Ovary (tissue), 9 donors: ENCODE data around the gene DPH7. TPM values are rescaled to one million over a fixed set of nuclear protein-coding genes. Genes with fewer than 3 reads are reported as not detected.
"Not testable (repeated sequence)": the region's sequence is repeated elsewhere in the genome, so short reads cannot be mapped to it uniquely, and the experiment has no call there.

Experiments used
- DNase-seq, 5 donors: peaks; one replicate each; pipeline ENCODE4 v3.0.0-alpha.2; 2019 to 2020
- H3K27ac ChIP-seq, 2 donors: fragments of 200-600 bp; one replicate each; pipeline versions ENCODE4 v1.5.1 to v1.8.0; 2019 to 2022
- H3K27me3 ChIP-seq: fragments of 200-600 bp; one replicate; pipeline ENCODE4 v1.8.0; 2022
- H3K36me3 ChIP-seq: fragments of 200-600 bp; sonication (generic); one replicate; pipeline ENCODE4 v1.5.1; 2019
- H3K4me1 ChIP-seq: one replicate; pipeline ENCODE4 v1.8.1; 2013; ENCODE audit warnings: mild to moderate bottlenecking, moderate library complexity; ENCODE audit not compliant: insufficient read depth
- H3K4me3 ChIP-seq: fragments of 200-600 bp; sonication (generic); one replicate; pipeline ENCODE4 v1.5.1; 2017
- H3K9me3 ChIP-seq, 2 donors: fragments of 200-600 bp in 1 of 2; sonication (generic) in 1 of 2; one replicate each; pipeline versions ENCODE4 v1.5.1 to v1.8.1; 2013 to 2019; ENCODE audit warnings: mild to moderate bottlenecking in 1 of 2, moderate library complexity in 1 of 2
- CTCF ChIP-seq, 3 donors: fragments of 450-650 bp in 2 of 3; fragments of 200-600 bp in 1 of 3; IDR thresholded peaks; one replicate each; pipeline versions ENCODE4 v1.5.1 to v1.8.0; 2016 to 2022; ENCODE audit warnings: antibody characterized with exemption in 3 of 3, mild to moderate bottlenecking in 1 of 3
- EP300 ChIP-seq: sonication (generic); formaldehyde crosslinking; IDR thresholded peaks from one replicate; pipeline ENCODE4 v1.6.1; 2017; ENCODE audit warnings: antibody characterized with exemption
- POLR2A ChIP-seq: fragments of 450-650 bp; IDR thresholded peaks from one replicate; pipeline ENCODE4 v1.6.1; 2017; ENCODE audit warnings: antibody characterized with exemption, mild to moderate bottlenecking, moderate library complexity
- WGBS, 3 donors: extraction: QIAGEN DNeasy Blood & Tissue Kit in 1 of 3; methylation state at CpG; one replicate each; pipeline versions ENCODE4 v1.1.5 to v1.1.7; 2013 to 2017; 5-methylcytosine and 5-hydroxymethylcytosine counted together
- intact Hi-C, 4 donors: fragments of 100-400 bp; cut with DNase I; formaldehyde crosslinking; loops; one replicate each; pipeline versions ENCODE4 v1.11.0 to v1.15.1; 2022 to 2023
- polyA plus RNA-seq, 2 donors: library from polyadenylated mRNA; stranded (reverse); fragments of 200-250 nt in 1 of 2; fragments of 350-450 nt in 1 of 2; fragmentation: Illumina TruSeq in 1 of 2; extraction: RNeasy Lipid Tissue Mini Kit (QIAGEN cat#74804) in 1 of 2; gene quantifications; one replicate each; pipeline ENCODE4 v1.2.3, GENCODE V29; 2013 to 2014
- total RNA-seq, 7 donors: library from RNA; depleted of rRNA in 2 of 7; stranded (reverse); fragments of >200 nt in 2 of 7; fragmentation: NEBNext Ultra II Directional in 3 of 7; extraction: Animal tissue kit (Norgen Biotek cat#: 25700) in 3 of 7; gene quantifications; one replicate each; pipeline versions ENCODE4 v1.1.0 to v1.2.4, GENCODE V29; 2016 to 2023
- donor health status: DM: no; HTN: no; CAD: no; lungs with moderate emphysema.
- donor health status: DM: no; HTN: no; CAD: no.
- donor health status: Bipolar disorder and iron deficiency.
- donor health status: DM: yes; HTN: yes; CAD: no.
- donor health status: DM: no; HTN: no; CAD: no.
- donor health status: DM: yes; HTN: yes; CAD: no.

DPH7 gene
- total and polyA plus RNA-seq, 9 donors: 15.4 to 38.2 (median 33.0) TPM

GRCh38 chr9:137515338-137515724 is 63.4 kb downstream of the DPH7 start:
- TF ChIP-seq POLR2A (no peak), CTCF (IDR thresholded peaks at IDR 0.05) (no peak)
- H3K9me3 ChIP-seq: no peaks in the 10 kb centered on the region
- intact Hi-C loops: no loop called here
- no peaks in the 10 kb centered on the region for H3K4me1 ChIP-seq
- H3K27me3 ChIP-seq: no peaks in the 10 kb centered on the region
- no peak overlapping the region for H3K27ac ChIP-seq
- H3K4me3 ChIP-seq: no peak overlapping the region
- no peaks in the 10 kb centered on the region for H3K36me3 ChIP-seq
- DNase-seq: peak in 1 of 5 donors; percentile 19
- WGBS, 3 donors: 78 to 85% (median 79%) methylated on average over 21 to 23 of the region's 23 CpGs

DNA sequence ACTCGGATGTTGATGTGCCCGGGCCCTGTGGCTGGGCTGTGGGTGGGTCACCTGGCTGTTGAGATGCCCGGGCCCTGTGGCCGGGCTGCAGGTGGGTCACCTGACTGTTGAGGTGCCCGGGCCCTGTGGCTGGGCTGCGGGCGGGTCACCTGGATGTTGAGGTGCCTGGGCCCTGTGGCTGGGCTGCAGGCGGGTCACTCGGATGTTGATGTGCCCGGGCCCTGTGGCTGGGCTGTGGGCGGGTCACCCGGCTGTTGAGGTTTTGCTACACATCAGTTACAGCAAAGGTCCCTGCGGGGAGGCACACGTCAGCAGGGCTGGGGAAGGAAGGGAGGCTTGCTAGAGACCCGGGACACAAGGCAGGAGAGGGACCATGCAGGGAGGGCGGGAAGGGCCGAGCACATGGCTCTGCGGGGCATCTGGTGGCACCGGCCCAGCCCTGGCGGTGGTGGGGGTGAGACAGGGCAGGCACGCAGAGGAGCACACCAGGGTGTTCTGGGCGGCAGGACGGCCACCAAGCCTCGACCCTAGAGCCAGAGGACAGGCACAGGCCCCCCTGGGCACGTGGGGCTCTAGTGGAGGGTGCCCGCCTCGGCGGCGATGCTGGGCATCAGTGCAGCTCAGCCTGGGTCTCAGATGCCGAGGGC is 63.9 kb downstream of the DPH7 start:
- DNase-seq: peak in 1 of 5 donors; percentile 6
- TF ChIP-seq POLR2A (no peak), CTCF (IDR thresholded peaks at IDR 0.05) (no peak), EP300 (no peak)
- Histone ChIP-seq H3K27ac (no peak overlapping the region), H3K9me3 (no peaks in the 10 kb centered on the region), H3K27me3 (no peaks in the 10 kb centered on the region), H3K36me3 (no peaks in the 10 kb centered on the region), H3K4me1 (no peaks in the 10 kb centered on the region), H3K4me3 (no peak overlapping the region)
- 86 to 92% (median 86%) methylated on average over 19 to 30 of the region's 30 CpGs for WGBS, 3 donors
- intact Hi-C loops: no loop called here

DNA sequence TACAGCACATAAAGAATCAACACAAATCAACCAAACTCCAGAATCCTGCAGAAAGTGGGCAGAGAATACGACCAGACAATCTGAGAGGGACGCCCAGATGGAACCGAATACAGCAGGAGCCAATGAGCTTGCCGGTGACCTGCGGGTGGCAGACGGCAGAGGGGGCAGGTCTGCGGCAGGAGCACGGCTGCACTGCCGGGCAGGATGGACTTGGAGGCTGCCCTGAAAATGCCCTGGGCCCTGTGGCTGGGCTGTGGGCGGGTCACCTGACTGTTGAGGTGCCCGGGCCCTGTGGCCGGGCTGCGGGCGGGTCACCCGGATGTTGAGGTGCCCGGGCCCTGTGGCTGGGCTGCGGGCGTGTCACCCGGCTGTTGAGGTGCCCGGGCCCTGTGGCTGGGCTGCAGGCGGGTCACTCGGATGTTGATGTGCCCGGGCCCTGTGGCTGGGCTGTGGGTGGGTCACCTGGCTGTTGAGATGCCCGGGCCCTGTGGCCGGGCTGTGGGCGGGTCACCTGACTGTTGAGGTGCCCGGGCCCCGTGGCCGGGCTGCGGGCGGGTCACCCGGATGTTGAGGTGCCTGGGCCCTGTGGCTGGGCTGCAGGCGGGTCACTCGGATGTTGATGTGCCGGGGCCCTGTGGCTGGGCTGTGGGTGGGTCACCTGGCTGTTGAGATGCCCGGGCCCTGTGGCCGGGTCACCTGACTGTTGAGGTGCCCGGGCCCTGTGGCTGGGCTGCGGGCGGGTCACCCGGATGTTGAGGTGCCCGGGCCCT is 64.7 kb downstream of the DPH7 start:
- H3K36me3 ChIP-seq, DNase-seq, H3K27ac ChIP-seq, H3K9me3 ChIP-seq, H3K4me1 ChIP-seq, intact Hi-C loops, H3K4me3 ChIP-seq, H3K27me3 ChIP-seq: not testable (repeated sequence)
- 85 to 88% (median 87%) methylated on average over 32 to 42 of the region's 42 CpGs for WGBS, 3 donors

GRCh38 chr9:137513136-137513535 is 65.6 kb downstream of the DPH7 start:
- 87 to 92% (median 90%) methylated on average over 5 of the region's 5 CpGs for WGBS, 3 donors
- H3K4me1 ChIP-seq: not testable (repeated sequence)

GRCh38 chr9:137511758-137512463 is 66.8 kb downstream of the DPH7 start:
- no peak for TF ChIP-seq EP300
- no peak for TF ChIP-seq CTCF (IDR thresholded peaks at IDR 0.05)
- no peak for TF ChIP-seq POLR2A
- no peaks in the 10 kb centered on the region for H3K9me3 ChIP-seq
- H3K4me1 ChIP-seq: no peaks in the 10 kb centered on the region
- no peak for DNase-seq
- no peak overlapping the region for H3K27ac ChIP-seq
- H3K27me3 ChIP-seq: no peaks in the 10 kb centered on the region
- WGBS, 3 donors: 83 to 88% (median 87%) methylated on average over 25 of the region's 25 CpGs
- no peak overlapping the region for H3K4me3 ChIP-seq
- no peaks in the 10 kb centered on the region for H3K36me3 ChIP-seq
- intact Hi-C loops: no loop called here

More at GRCh38 chr9:137513136-137513535, 65.6 kb downstream of the DPH7 start:
- H3K36me3 ChIP-seq, DNase-seq, H3K27me3 ChIP-seq, H3K4me3 ChIP-seq, H3K9me3 ChIP-seq, H3K27ac ChIP-seq, intact Hi-C loops: not testable (repeated sequence)

DNA sequence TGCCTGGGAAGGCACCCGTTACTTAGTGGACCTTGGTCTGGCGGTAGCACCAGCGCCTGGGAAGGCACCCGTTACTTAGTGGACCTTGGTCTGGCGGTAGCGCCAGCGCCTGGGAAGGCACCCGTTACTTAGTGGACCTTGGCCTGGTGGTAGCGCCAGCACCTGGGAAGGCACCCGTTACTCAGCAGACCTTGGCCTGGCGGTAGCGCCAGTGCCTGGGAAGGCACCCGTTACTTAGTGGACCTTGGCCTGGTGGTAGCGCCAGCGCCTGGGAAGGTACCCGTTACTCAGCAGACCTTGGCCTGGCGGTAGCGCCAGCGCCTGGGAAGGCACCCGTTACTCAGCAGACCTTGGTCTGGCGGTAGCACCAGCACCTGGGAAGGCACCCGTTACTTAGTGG is 67.6 kb downstream of the DPH7 start:
- WGBS, 3 donors: 94 to 97% (median 96%) methylated on average over 22 of the region's 22 CpGs
- DNase-seq, H3K9me3 ChIP-seq, H3K27ac ChIP-seq, H3K36me3 ChIP-seq, H3K4me3 ChIP-seq, H3K4me1 ChIP-seq, intact Hi-C loops, H3K27me3 ChIP-seq: not testable (repeated sequence)
